NOMO-1 (cell line): ENCODE data around the gene FOXP4.

ENCODE experiments used
- DNase-seq, 2 experiments: peaks; one replicate each; lab custom pipeline; 2025; ENCODE audit not compliant: unreplicated experiment in 2 of 2; lab: John Stamatoyannopoulos, UW

The FOXP4 gene

GRCh38 chr6:41622206-41622988 is 76.2 kb downstream of the FOXP4 start:
- DNase-seq = no peak

GRCh38 chr6:41623330-41623729 is 77.1 kb downstream of the FOXP4 start:
- no peak for DNase-seq

- no peak for DNase-seq
Measured at GRCh38 chr6:41624621-41625380, 78.6 kb downstream of the FOXP4 start.

- DNase-seq = no peak
Measured at GRCh38 chr6:41625442-41625841, 79.3 kb downstream of the FOXP4 start.

- DNase-seq = no peak
Measured at GRCh38 chr6:41626022-41626421, 79.8 kb downstream of the FOXP4 start.

GRCh38 chr6:41626917-41627316 is 80.7 kb downstream of the FOXP4 start:
- no peak for DNase-seq

- DNase-seq = no peak
Measured at GRCh38 chr6:41629128-41629527, 82.9 kb downstream of the FOXP4 start.

GRCh38 chr6:41630069-41630468 is 83.9 kb downstream of the FOXP4 start:
- DNase-seq = no peak

GRCh38 chr6:41630946-41631345 is 84.8 kb downstream of the FOXP4 start:
- DNase-seq = no peak

- no peak for DNase-seq
Measured at GRCh38 chr6:41633056-41633634, 87.0 kb downstream of the FOXP4 start.

- DNase-seq = no peak
Measured at GRCh38 chr6:41634657-41635056, 88.5 kb downstream of the FOXP4 start.

- DNase-seq = no peak
Measured at GRCh38 chr6:41635365-41635764, 89.2 kb downstream of the FOXP4 start.

- DNase-seq = no peak
Measured at GRCh38 chr6:41636833-41637193, 90.6 kb downstream of the FOXP4 start.

- no peak for DNase-seq
Measured at GRCh38 chr6:41637194-41638001, 91.2 kb downstream of the FOXP4 start.

- no peak for DNase-seq
Measured at GRCh38 chr6:41638002-41638934, 92.1 kb downstream of the FOXP4 start, which contains the start of gene MDFI. TSS of gene MDFI (plus strand) at chr6:41638468. CDS start at chr6:41638750, 282 bp downstream.

GRCh38 chr6:41638935-41639808 is 93.0 kb downstream of the FOXP4 start:
- no peak for DNase-seq

- DNase-seq = no peak
Measured at GRCh38 chr6:41639809-41640371, 93.7 kb downstream of the FOXP4 start.

GRCh38 chr6:41640426-41640825 is 94.2 kb downstream of the FOXP4 start:
- DNase-seq = no peak
